HT1080 (cell line): ENCODE results near the gene OR6C2. TPM values are rescaled to one million over a fixed set of nuclear protein-coding genes. Genes with fewer than 3 reads are reported as not detected.
"Not testable (repeated sequence)": the region's sequence is repeated elsewhere in the genome, so short reads cannot be mapped to it uniquely, and the experiment has no call there.

Experiments used
- DNase-seq: peaks from one replicate; pipeline ENCODE4 v3.0.0-alpha.2; 2015; ENCODE audit warnings: low read depth
- total RNA-seq: library from RNA; depleted of rRNA; stranded (reverse); fragments of >200 nt; shearing (Covaris generic); gene quantifications from 2 replicates; pipeline ENCODE4 v1.2.3, GENCODE V29; 2014; rRNA removed

The OR6C2 gene
- total RNA-seq, 1 experiment from 2014 or later: not detected

- no peak for DNase-seq
Measured at GRCh38 chr12:55470088-55470829, 26.4 kb downstream of the OR6C2 start, which contains the start of gene OR6C70. TSS of gene OR6C70 (minus strand) at chr12:55470138. CDS start at chr12:55470138, 0 bp downstream.

- no peak for DNase-seq
Measured at GRCh38 chr12:55472264-55472663, 28.4 kb downstream of the OR6C2 start.

GRCh38 chr12:55479136-55479535 is 35.3 kb downstream of the OR6C2 start:
- not testable (repeated sequence) for DNase-seq

- not testable (repeated sequence) for DNase-seq
Measured at GRCh38 chr12:55484284-55484683, 40.4 kb downstream of the OR6C2 start.

GRCh38 chr12:55492078-55492477 is 48.2 kb downstream of the OR6C2 start, which contains the start of gene OR6C68:
TSS of gene OR6C68 (plus strand) at chr12:55492378. CDS start at chr12:55492378, 0 bp downstream.
- DNase-seq: no peak

GRCh38 chr12:55495490-55495889 is 51.6 kb downstream of the OR6C2 start:
- no peak for DNase-seq

DNA sequence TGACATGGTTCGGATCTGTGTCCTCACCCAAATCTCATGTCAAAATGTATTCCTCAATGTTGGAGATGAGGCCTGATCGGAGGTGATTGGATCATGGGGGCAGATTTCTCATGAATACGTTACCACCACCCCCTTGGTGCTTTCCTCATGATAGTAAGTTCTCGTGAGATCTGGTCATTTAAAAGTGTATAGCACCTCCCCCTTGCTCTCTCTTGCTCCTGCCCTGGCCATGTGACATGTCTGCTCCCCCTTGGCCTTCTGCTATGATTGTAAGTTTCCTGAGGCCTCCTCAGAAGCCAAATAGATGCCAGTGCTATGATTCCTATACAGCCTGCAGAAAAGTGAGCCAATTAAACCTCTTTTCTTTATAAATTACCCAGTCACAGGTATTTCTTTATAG is 55.4 kb downstream of the OR6C2 start:
- DNase-seq: no peak

- no peak for DNase-seq
Measured at GRCh38 chr12:55499810-55500252, 56.0 kb downstream of the OR6C2 start.

DNA sequence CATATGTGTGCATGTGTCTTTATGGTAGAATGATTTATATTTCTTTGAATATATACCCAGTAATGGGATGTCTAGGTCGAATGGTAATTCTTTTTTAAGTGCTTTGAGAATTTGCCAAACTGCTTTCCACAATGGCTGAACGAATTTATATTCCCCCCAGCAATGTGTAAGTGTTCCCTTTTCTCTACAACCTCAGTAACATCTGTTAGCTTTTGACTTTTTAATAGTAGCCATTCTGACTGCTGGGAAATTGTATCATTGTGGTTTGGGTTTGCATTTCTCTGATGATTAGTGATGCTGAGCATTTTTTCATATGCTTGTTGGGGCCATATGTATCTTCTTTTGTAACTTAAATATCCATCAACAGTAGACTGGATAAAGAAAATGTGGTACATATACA is 57.7 kb downstream of the OR6C2 start:
- DNase-seq: no peak

Other genes starting within 250 kb of the OR6C2 start
- not detected in 2 replicates for gene OR10A7, start 223.1 kb upstream of the OR6C2 start, total RNA-seq
- not detected in 2 replicates for gene OR6C74, start 199.5 kb upstream of the OR6C2 start, total RNA-seq
- gene OR6C6, start 147.5 kb upstream of the OR6C2 start, total RNA-seq: not detected in 2 replicates
- gene OR6C1, start 129.7 kb upstream of the OR6C2 start, total RNA-seq: not detected in 2 replicates
- not detected in 2 replicates for gene OR6C3, start 113.3 kb upstream of the OR6C2 start, total RNA-seq
- gene OR6C75, start 81.1 kb upstream of the OR6C2 start, total RNA-seq: not detected in 2 replicates
- gene OR6C65, start 43.5 kb upstream of the OR6C2 start, total RNA-seq: not detected in 2 replicates
- not detected in 2 replicates for gene OR6C76, start 17.8 kb upstream of the OR6C2 start, total RNA-seq
- not detected in 2 replicates for gene OR6C70, start 26.1 kb downstream of the OR6C2 start, total RNA-seq
- not detected in 2 replicates for gene OR6C68, start 48.3 kb downstream of the OR6C2 start, total RNA-seq
- gene OR6C4, start 105.5 kb downstream of the OR6C2 start, total RNA-seq: not detected in 2 replicates
- not detected in 2 replicates for gene OR2AP1, start 128.4 kb downstream of the OR6C2 start, total RNA-seq
- gene OR10P1, start 192.8 kb downstream of the OR6C2 start, total RNA-seq: not detected in 2 replicates